HEK293T (cell line): Measurements from ENCODE around the gene SUGCT.

Experiments used
- CTCF ChIA-PET: fragments of 350-600 bp; formaldehyde crosslinking; extraction: SDS; loops from one replicate; lab custom pipeline; 2021; ENCODE audit warnings: antibody characterized with exemption, inconsistent platforms; lab: Yijun Ruan, JAX
- POLR2A ChIA-PET: fragments of 350-600 bp; formaldehyde crosslinking; extraction: SDS; loops from one replicate; lab custom pipeline; 2020; ENCODE audit warnings: antibody characterized with exemption, inconsistent platforms; lab: Yijun Ruan, JAX
- DNase-seq: peaks from one replicate; pipeline ENCODE4 v3.0.0; 2012; ENCODE audit warnings: mixed read lengths; ENCODE audit errors: extremely low spot score
- ARNT ChIP-seq: fragments of 450-650 bp; IDR thresholded peaks from 2 replicates; pipeline ENCODE4 v1.6.1; 2017; ENCODE audit warnings: mild to moderate bottlenecking
- BHLHE40 ChIP-seq: fragments of 450-650 bp; IDR thresholded peaks from 2 replicates; pipeline ENCODE4 v1.6.1; 2016; ENCODE audit warnings: mild to moderate bottlenecking, moderate library complexity, borderline replicate concordance
- CTBP1 ChIP-seq: fragments of 450-650 bp; IDR thresholded peaks from 2 replicates; pipeline ENCODE4 v1.6.1; 2016; ENCODE audit warnings: borderline replicate concordance
- ELF4 ChIP-seq: fragments of 450-650 bp; IDR thresholded peaks from 2 replicates; pipeline ENCODE4 v1.6.1; 2017; ENCODE audit warnings: antibody characterized with exemption
- FOXA1 ChIP-seq: fragments of 450-650 bp; IDR thresholded peaks from 2 replicates; pipeline ENCODE4 v1.6.1; 2016; ENCODE audit warnings: mild to moderate bottlenecking
- FOXK2 ChIP-seq: fragments of 450-650 bp; IDR thresholded peaks from 2 replicates; pipeline ENCODE4 v1.6.1; 2016; ENCODE audit warnings: mild to moderate bottlenecking
- FOXM1 ChIP-seq: fragments of 450-650 bp; IDR thresholded peaks from 2 replicates; pipeline ENCODE4 v1.6.1; 2017; ENCODE audit warnings: mild to moderate bottlenecking, borderline replicate concordance
- HDGF ChIP-seq: fragments of 450-650 bp; IDR thresholded peaks from 2 replicates; pipeline ENCODE4 v1.6.1; 2017; ENCODE audit warnings: antibody characterized with exemption, borderline replicate concordance
- L3MBTL2 ChIP-seq: fragments of 450-650 bp; conservative IDR thresholded peaks from 2 replicates; pipeline ENCODE4 v1.6.1; 2016; ENCODE audit warnings: mild to moderate bottlenecking
- LEF1 ChIP-seq: fragments of 450-650 bp; IDR thresholded peaks from 2 replicates; pipeline ENCODE4 v1.6.1; 2017; ENCODE audit warnings: mild to moderate bottlenecking, borderline replicate concordance
- NFRKB ChIP-seq: fragments of 450-650 bp; IDR thresholded peaks from 2 replicates; pipeline ENCODE4 v1.6.1; 2016; ENCODE audit warnings: mild to moderate bottlenecking, moderate library complexity
- PKNOX1 ChIP-seq: fragments of 450-650 bp; IDR thresholded peaks from 2 replicates; pipeline ENCODE4 v1.6.1; 2016
- SP1 ChIP-seq: fragments of 450-650 bp; IDR thresholded peaks from 2 replicates; pipeline ENCODE4 v1.6.1; 2017
- SUZ12 ChIP-seq: fragments of 450-650 bp; IDR thresholded peaks from 2 replicates; pipeline ENCODE4 v1.6.1; 2016; ENCODE audit warnings: mild to moderate bottlenecking
- TARDBP ChIP-seq: fragments of 450-650 bp; IDR thresholded peaks from 2 replicates; pipeline ENCODE4 v1.6.1; 2016
- ZNF384 ChIP-seq: fragments of 450-650 bp; IDR thresholded peaks from 2 replicates; pipeline ENCODE4 v1.6.1; 2016

The SUGCT gene

GRCh38 chr7:40698921-40699260, 564.1 kb downstream of the SUGCT start:
- no peak for TF ChIP-seq CTBP1
- TF ChIP-seq ZNF384 = no peak
- TF ChIP-seq HDGF = no peak
- no peak for TF ChIP-seq LEF1
- no peak for TF ChIP-seq TARDBP
- TF ChIP-seq FOXA1 = no peak
- no peak for DNase-seq
- ChIA-PET POLR2A (no interaction called here), CTCF (interaction anchor here (0.7 kb wide), 1 partner anchor 17 kb away, joined by 3 read pairs; no protein-coding TSS in a partner anchor)

- TF ChIP-seq FOXA1 (no peak), TARDBP (no peak), LEF1 (no peak), CTBP1 (no peak), FOXK2 (no peak), ELF4 (no peak), PKNOX1 (no peak), NFRKB (no peak), ZNF384 (no peak), L3MBTL2 (no peak), BHLHE40 (no peak), FOXM1 (no peak)
- ChIA-PET POLR2A (interaction anchor here (1.3 kb wide), 1 partner anchor 16 kb away, joined by 3 read pairs; no protein-coding TSS in a partner anchor), CTCF (no interaction called here)
- no peak for DNase-seq
Measured at GRCh38 chr7:40700653-40701421, 566.0 kb downstream of the SUGCT start.

GRCh38 chr7:40701836-40702551, 567.2 kb downstream of the SUGCT start:
- DNase-seq = no peak
- ChIA-PET POLR2A (interaction anchor here (1.3 kb wide), 1 partner anchor 15 kb away, joined by 3 read pairs; no protein-coding TSS in a partner anchor), CTCF (no interaction called here)
- TF ChIP-seq HDGF (no peak), BHLHE40 (no peak), TARDBP (no peak), PKNOX1 (no peak), FOXK2 (no peak), ZNF384 (no peak), FOXM1 (no peak), NFRKB (no peak), SUZ12 (no peak), LEF1 (no peak), ARNT (no peak), ELF4 (no peak), SP1 (no peak), FOXA1 (no peak), L3MBTL2 (no peak), CTBP1 (no peak)

- TF ChIP-seq SUZ12 (no peak), BHLHE40 (no peak), FOXK2 (no peak), FOXM1 (no peak), PKNOX1 (no peak), TARDBP (no peak)
- CTCF ChIA-PET = no interaction called here
- POLR2A ChIA-PET = interaction anchor here (1.3 kb wide), 1 partner anchor 13 kb away, joined by 5 read pairs; no protein-coding TSS in a partner anchor
- no peak for DNase-seq
Measured at GRCh38 chr7:40704172-40704571, 569.4 kb downstream of the SUGCT start.

- TF ChIP-seq ARNT = no peak
- no peak for TF ChIP-seq ELF4
- TF ChIP-seq NFRKB = no peak
- no peak for TF ChIP-seq FOXK2
- no peak for TF ChIP-seq HDGF
- no peak for TF ChIP-seq SP1
- no peak for TF ChIP-seq FOXA1
- CTCF ChIA-PET = no interaction called here
- DNase-seq = no peak
- POLR2A ChIA-PET = no interaction called here
Measured at GRCh38 chr7:40706829-40707228, 572.0 kb downstream of the SUGCT start.
